Neural progenitor cell (in vitro differentiated cells): ENCODE results near the gene UNC5B.

Experiments
- CTCF ChIP-seq: fragments of 200-600 bp; sonication (generic); IDR thresholded peaks from 2 replicates; pipeline ENCODE4 v1.5.1; 2017; ENCODE audit warnings: antibody characterized with exemption, mild to moderate bottlenecking
- EZH2phosphoT487 ChIP-seq: fragments of 200-600 bp; sonication (generic); IDR thresholded peaks from 2 replicates; pipeline ENCODE4 v1.6.1; 2017; ENCODE audit warnings: antibody characterized with exemption

- TF ChIP-seq CTCF (no peak), EZH2phosphoT487 (no peak)
These were observed 8.7 kb upstream of the UNC5B start for GRCh38 chr10:71203716-71204115.
